Endothelial cell of umbilical vein (primary cell): ENCODE results near the gene SLC6A6. TPM values are rescaled to one million over a fixed set of nuclear protein-coding genes. Genes with fewer than 3 reads are reported as not detected.

Experiments
- BruUV-seq: library from RNA; stranded (reverse); fragments of 400-500 nt; replicated peaks from 2 replicates; lab custom pipeline; 2021; lab: Mats Ljungman, UMichigan
- CTCF ChIA-PET: fragments of 300-600, 350-600 bp; sonication (Branson Sonifier 250); formaldehyde crosslinking; loops from one replicate; lab custom pipeline; 2021; ENCODE audit warnings: antibody characterized with exemption, inconsistent platforms; lab: Charles Lee
- POLR2A ChIA-PET: fragments of 300-600, 350-600 bp; sonication (Branson Sonifier 250); formaldehyde crosslinking; loops from one replicate; lab custom pipeline; 2021; ENCODE audit warnings: antibody characterized with exemption, inconsistent platforms; lab: Charles Lee
- DNase-seq: peaks from one replicate; pipeline ENCODE4 v3.0.0-alpha.2; 2011; ENCODE audit warnings: low read depth, low spot score
- FAIRE-seq: peaks from 2 replicates; lab custom pipeline; 2011; peaks lifted over from hg19 to GRCh38; lab: Jason Lieb, UNC
- H2AFZ ChIP-seq: 2 replicates; pipeline ENCODE4 v1.6.0; 2012; ENCODE audit warnings: low read depth, low read length, control low read depth, inconsistent platforms
- H3K27ac ChIP-seq: 2 replicates; pipeline ENCODE4 v1.5.1; 2011; ENCODE audit warnings: low read depth, mild to moderate bottlenecking, control low read depth, low read length, moderate library complexity; ENCODE audit not compliant: insufficient read depth
- H3K27me3 ChIP-seq, 2 experiments: 2 replicates each; pipeline versions ENCODE4 v1.6.0 to v1.6.1; 2011; ENCODE audit warnings: low read length in 2 of 2, mixed read lengths in 1 of 2; ENCODE audit not compliant: control insufficient read depth in 2 of 2, insufficient read depth in 2 of 2
- H3K36me3 ChIP-seq, 2 experiments: 2 replicates in 1 of 2; 3 replicates in 1 of 2; pipeline ENCODE4 v1.5.1; 2011; ENCODE audit warnings: low read length in 2 of 2, mild to moderate bottlenecking in 1 of 2, moderate library complexity in 1 of 2; ENCODE audit not compliant: control insufficient read depth in 2 of 2, insufficient read depth in 2 of 2; ENCODE audit errors: extremely low read depth in 1 of 2
- H3K4me1 ChIP-seq: 3 replicates; pipeline ENCODE4 v1.5.1; 2011; ENCODE audit warnings: mild to moderate bottlenecking, low read length; ENCODE audit not compliant: control insufficient read depth, insufficient read depth; ENCODE audit errors: extremely low read depth
- H3K4me2 ChIP-seq: 2 replicates; pipeline ENCODE4 v1.6.1; 2011; ENCODE audit warnings: low read length, control low read depth, mixed read lengths; ENCODE audit not compliant: insufficient read depth
- H3K4me3 ChIP-seq, 3 experiments: fragments of 200-600 bp in 1 of 3; sonication (generic), shearing (Covaris generic) in 1 of 3; replicated peaks in 1 of 3; 2 replicates each; pipeline ENCODE4 v1.5.1; 2011 to 2016; ENCODE audit warnings: control low read depth in 3 of 3, low read length in 3 of 3, mild to moderate bottlenecking in 2 of 3, inconsistent platforms in 1 of 3, low read depth in 1 of 3, moderate library complexity in 1 of 3; ENCODE audit not compliant: insufficient read depth in 1 of 3
- H3K79me2 ChIP-seq: 2 replicates; pipeline ENCODE4 v1.6.0; 2012; ENCODE audit warnings: low read length, inconsistent platforms; ENCODE audit not compliant: control insufficient read depth, insufficient read depth
- H3K9ac ChIP-seq: replicated peaks from 2 replicates; pipeline ENCODE3; 2011; ENCODE audit warnings: low read length, control low read depth; ENCODE audit not compliant: insufficient read depth; ENCODE audit errors: extremely low read depth
- H3K9me1 ChIP-seq: replicated peaks from 3 replicates; pipeline ENCODE4 v1.6.0; 2011; ENCODE audit warnings: mild to moderate bottlenecking, low read length; ENCODE audit not compliant: control insufficient read depth, insufficient read depth; ENCODE audit errors: extremely low read depth
- H3K9me3 ChIP-seq: replicated peaks from 2 replicates; pipeline ENCODE4 v1.5.1; 2012; ENCODE audit warnings: low read length, inconsistent platforms; ENCODE audit not compliant: control insufficient read depth, insufficient read depth
- H4K20me1 ChIP-seq: replicated peaks from 2 replicates; pipeline ENCODE3; 2011; ENCODE audit warnings: mild to moderate bottlenecking, low read length; ENCODE audit not compliant: control insufficient read depth, insufficient read depth; ENCODE audit errors: extremely low read depth
- CTCF ChIP-seq, 2 donors: IDR thresholded peaks; 1 replicate in 1 of 2; 2 replicates in 1 of 2; pipeline ENCODE4 v1.5.1; 2011; ENCODE audit warnings: low read length in 2 of 2, mild to moderate bottlenecking in 2 of 2, moderate library complexity in 2 of 2, control low read depth in 1 of 2, inconsistent platforms in 1 of 2, low read depth in 1 of 2; ENCODE audit not compliant: insufficient read depth in 1 of 2; ENCODE audit errors: extremely low read depth in 1 of 2
- EZH2 ChIP-seq: IDR thresholded peaks from 2 replicates; pipeline ENCODE4 v1.6.1; 2012; ENCODE audit warnings: borderline replicate concordance, low read depth, mild to moderate bottlenecking, moderate library complexity, low read length, inconsistent platforms; ENCODE audit not compliant: severe bottlenecking
- FOS ChIP-seq: IDR thresholded peaks from 2 replicates; pipeline ENCODE4 v1.6.1; 2011; ENCODE audit warnings: mild to moderate bottlenecking, low read length, moderate library complexity, borderline replicate concordance; ENCODE audit not compliant: insufficient read depth
- GATA2 ChIP-seq: IDR thresholded peaks from 2 replicates; pipeline ENCODE4 v1.7.0; 2011; ENCODE audit warnings: low read depth, mild to moderate bottlenecking, moderate library complexity, mixed read lengths, low read length; ENCODE audit not compliant: insufficient read length, insufficient read depth
- MAX ChIP-seq: IDR thresholded peaks from 2 replicates; pipeline ENCODE4 v1.6.1; 2011; ENCODE audit not compliant: insufficient read depth, insufficient read length
- MYC ChIP-seq: IDR thresholded peaks from one replicate; pipeline ENCODE4 v1.6.1; 2011; ENCODE audit warnings: mild to moderate bottlenecking, low read depth, low read length
- POLR2A ChIP-seq: IDR thresholded peaks from 2 replicates; pipeline ENCODE4 v1.6.1; 2012; ENCODE audit warnings: low read depth, mild to moderate bottlenecking, control low read depth, low read length
- dilution Hi-C: fragments of 300-500 bp; cut with MboI; formaldehyde crosslinking; loops from one replicate; pipeline ENCODE4 v1.15.0; 2019; ENCODE audit warnings: low sequenced_read_pairs; ENCODE audit not compliant: extremely low pct_ligation_motif_present
- intact Hi-C: fragments of 100-400 bp; cut with micrococcal nuclease; formaldehyde crosslinking; loops from one replicate; pipeline ENCODE4 v1.10.0; 2022
- polyA plus RNA-seq, 4 experiments: library from polyadenylated mRNA; depleted of rRNA in 3 of 4; stranded (reverse) in 3 of 4; unstranded in 1 of 4; fragments of >200 nt; gene quantifications; 2 replicates each; pipeline versions ENCODE4 v1.2.1 to v1.2.3, GENCODE V29; 2011 to 2012; ENCODE audit warnings: missing spikeins in 1 of 4
- total RNA-seq: library from RNA; stranded (reverse); gene quantifications from 2 replicates; pipeline ENCODE4 v1.2.3, GENCODE V29; 2021

Gene SLC6A6
- total and polyA plus RNA-seq, 2 donors (not counting 3 experiments of a cell fraction or from before 2014, with no cell fraction given) = 25.7 to 38.0 TPM

- Histone ChIP-seq H3K4me2 (no peak overlapping the region), H3K27ac (no peak overlapping the region), H3K9me1 (no peaks in the 10 kb centered on the region), H3K4me1 (no peaks in the 10 kb centered on the region), H4K20me1 (no peaks in the 10 kb centered on the region), H3K9ac (no peak overlapping the region), H2AFZ (no peak overlapping the region), H3K79me2 (no peaks in the 10 kb centered on the region), H3K36me3 (no peaks in the 10 kb centered on the region), H3K4me3 (no peak overlapping the region), H3K9me3 (no peaks in the 10 kb centered on the region), H3K27me3 (peaks cover 0 to 3% of the 10 kb centered on the region in 2 experiments)
- FAIRE-seq (no peak), DNase-seq (no peak)
- POLR2A ChIA-PET = no interaction called here
- CTCF ChIA-PET = interaction anchor here (1.3 to 2.1 kb wide), 2 partner anchors 25 to 113 kb away, joined by 3 to 5 read pairs; no protein-coding TSS in a partner anchor
- intact Hi-C loops (no loop called here), dilution Hi-C loops (no loop called here)
- no peak for TF ChIP-seq GATA2
- no peak for TF ChIP-seq EZH2
- TF ChIP-seq POLR2A = no peak
- TF ChIP-seq FOS = no peak
- TF ChIP-seq MAX = no peak
- no peak for TF ChIP-seq MYC
- TF ChIP-seq CTCF (IDR thresholded peaks at IDR 0.05; ENCODE audit: extremely low read depth in 1 of 2, insufficient read depth in 1 of 2, low read depth in 1 of 2, low read length in 2 of 2) = no peak
- no TSS peak for BruUV-seq
Measured at GRCh38 chr3:14362890-14363289, 39.5 kb upstream of the SLC6A6 start.
